Panc1 (cell line): ENCODE results near the gene TAB3. TPM values are rescaled to one million over a fixed set of nuclear protein-coding genes. Genes with fewer than 3 reads are reported as not detected.

ENCODE experiments used
- ATAC-seq: fragments of 200-7000 bp; cut with Tn5 transposase; 2 replicates; pipeline ENCODE4 v1.9.1; 2020; ENCODE audit warnings: mild to moderate bottlenecking, moderate library complexity
- BruUV-seq: library from RNA; stranded (reverse); fragments of 400-500 nt; replicated peaks from 2 replicates; lab custom pipeline; 2021; lab: Mats Ljungman, UMichigan
- CTCF ChIA-PET: fragments of 300-600 bp; sonication (Branson Sonifier 250); formaldehyde crosslinking; loops from one replicate; lab custom pipeline; 2022; ENCODE audit warnings: antibody characterized with exemption; lab: Charles Lee
- POLR2A ChIA-PET: fragments of 300-600 bp; sonication (Branson Sonifier 250); formaldehyde crosslinking; loops from one replicate; lab custom pipeline; 2022; ENCODE audit warnings: antibody characterized with exemption; lab: Charles Lee
- DNase-seq: peaks from one replicate; pipeline ENCODE4 v3.0.0-alpha.2; 2010; ENCODE audit warnings: low read depth, low spot score
- H3K27ac ChIP-seq: 2 replicates; pipeline ENCODE4 v1.5.1; 2011; ENCODE audit warnings: mild to moderate bottlenecking, low read length, inconsistent platforms
- H3K27me3 ChIP-seq: fragments of 200-500 bp; sonication (Bioruptor generic); 2 replicates; pipeline ENCODE4 v1.6.0; 2014; ENCODE audit warnings: low read length, inconsistent platforms; ENCODE audit not compliant: control insufficient read depth, insufficient read depth
- H3K36me3 ChIP-seq: fragments of 200-500 bp; sonication (Bioruptor generic); 2 replicates; pipeline ENCODE4 v1.5.1; 2014; ENCODE audit warnings: inconsistent platforms, mild to moderate bottlenecking, low read length, moderate library complexity; ENCODE audit not compliant: control insufficient read depth, insufficient read depth
- H3K4me1 ChIP-seq: 2 replicates; pipeline ENCODE4 v1.5.1; 2011; ENCODE audit warnings: inconsistent platforms, mild to moderate bottlenecking, low read length, moderate library complexity; ENCODE audit not compliant: control insufficient read depth, insufficient read depth
- H3K4me3 ChIP-seq, 2 experiments: 2 replicates each; pipeline ENCODE4 v1.5.1; 2011 to 2012; ENCODE audit warnings: low read depth in 2 of 2, low read length in 2 of 2, mild to moderate bottlenecking in 2 of 2, inconsistent platforms in 1 of 2, moderate library complexity in 1 of 2
- H3K9me3 ChIP-seq: fragments of 200-500 bp; sonication (Bioruptor generic); 2 replicates; pipeline ENCODE4 v1.5.1; 2014; ENCODE audit warnings: low read depth, mild to moderate bottlenecking, inconsistent platforms, low read length, moderate library complexity; ENCODE audit not compliant: control insufficient read depth, insufficient read depth
- POLR2AphosphoS5 ChIP-seq: IDR thresholded peaks from 2 replicates; pipeline ENCODE4 v1.6.1; 2012; ENCODE audit warnings: mild to moderate bottlenecking, low read depth, low read length, moderate library complexity
- SIN3A ChIP-seq: IDR thresholded peaks from 2 replicates; pipeline ENCODE4 v1.6.1; 2012; ENCODE audit warnings: low read depth, mild to moderate bottlenecking, low read length, moderate library complexity, borderline replicate concordance; ENCODE audit not compliant: insufficient read depth
- TCF7L2 ChIP-seq: IDR thresholded peaks from 2 replicates; pipeline ENCODE4 v1.6.1; 2011; ENCODE audit warnings: mild to moderate bottlenecking, low read depth, low read length, inconsistent platforms
- in situ Hi-C: cut with HindIII; loops from 2 replicates; pipeline ENCODE4 v1.10.0; 2016; ENCODE audit warnings: low sequenced_read_pairs, low pct_unique_long_range_greater_than_20kb
- intact Hi-C: fragments of 100-400 bp; cut with micrococcal nuclease; formaldehyde crosslinking; loops from one replicate; pipeline ENCODE4 v1.10.0; 2022; ENCODE audit not compliant: unreplicated experiment
- total RNA-seq: library from RNA; stranded (reverse); gene quantifications from one replicate; pipeline ENCODE4 v1.2.1, GENCODE V29; 2021; ENCODE audit not compliant: unreplicated experiment
- TF ChIP-seq, protein P1 (sequence below), 2 experiments: IDR thresholded peaks; 2 replicates each; pipeline ENCODE4 v1.6.1; 2011 to 2012; ENCODE audit warnings: low read depth in 2 of 2, control low read depth in 1 of 2, low read length in 1 of 2, mild to moderate bottlenecking in 1 of 2, moderate library complexity in 1 of 2; ENCODE audit not compliant: insufficient read depth in 1 of 2
- TF ChIP-seq, protein P2 (sequence below): fragments of 450-650 bp; IDR thresholded peaks from 2 replicates; pipeline ENCODE4 v1.5.1; 2017; ENCODE audit warnings: mild to moderate bottlenecking

TAB3 gene
- total RNA-seq, 1 experiment from 2014 or later = 7.7 TPM

DNA sequence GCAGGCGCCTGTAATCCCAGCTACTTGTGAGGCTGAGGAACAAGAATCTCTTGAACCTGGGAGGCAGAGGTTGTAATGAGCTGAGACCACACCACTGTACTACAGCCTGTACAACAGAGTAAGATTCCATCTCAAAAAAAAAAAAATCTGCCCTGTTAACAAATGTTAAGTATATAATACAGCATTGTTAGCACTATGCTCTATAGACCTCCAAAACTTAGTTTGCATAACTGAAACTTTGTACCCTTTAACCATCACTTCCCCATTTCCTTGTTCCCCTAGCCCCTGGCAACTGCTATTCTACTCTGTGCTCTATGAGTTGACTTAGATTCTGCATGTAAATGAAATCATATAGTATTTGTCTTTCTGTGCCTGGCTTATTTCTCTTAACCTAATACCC, 76.7 kb downstream of the TAB3 start:
- TF ChIP-seq SIN3A = no peak
- TF ChIP-seq POLR2AphosphoS5 = no peak
- TF ChIP-seq, protein P1, sequence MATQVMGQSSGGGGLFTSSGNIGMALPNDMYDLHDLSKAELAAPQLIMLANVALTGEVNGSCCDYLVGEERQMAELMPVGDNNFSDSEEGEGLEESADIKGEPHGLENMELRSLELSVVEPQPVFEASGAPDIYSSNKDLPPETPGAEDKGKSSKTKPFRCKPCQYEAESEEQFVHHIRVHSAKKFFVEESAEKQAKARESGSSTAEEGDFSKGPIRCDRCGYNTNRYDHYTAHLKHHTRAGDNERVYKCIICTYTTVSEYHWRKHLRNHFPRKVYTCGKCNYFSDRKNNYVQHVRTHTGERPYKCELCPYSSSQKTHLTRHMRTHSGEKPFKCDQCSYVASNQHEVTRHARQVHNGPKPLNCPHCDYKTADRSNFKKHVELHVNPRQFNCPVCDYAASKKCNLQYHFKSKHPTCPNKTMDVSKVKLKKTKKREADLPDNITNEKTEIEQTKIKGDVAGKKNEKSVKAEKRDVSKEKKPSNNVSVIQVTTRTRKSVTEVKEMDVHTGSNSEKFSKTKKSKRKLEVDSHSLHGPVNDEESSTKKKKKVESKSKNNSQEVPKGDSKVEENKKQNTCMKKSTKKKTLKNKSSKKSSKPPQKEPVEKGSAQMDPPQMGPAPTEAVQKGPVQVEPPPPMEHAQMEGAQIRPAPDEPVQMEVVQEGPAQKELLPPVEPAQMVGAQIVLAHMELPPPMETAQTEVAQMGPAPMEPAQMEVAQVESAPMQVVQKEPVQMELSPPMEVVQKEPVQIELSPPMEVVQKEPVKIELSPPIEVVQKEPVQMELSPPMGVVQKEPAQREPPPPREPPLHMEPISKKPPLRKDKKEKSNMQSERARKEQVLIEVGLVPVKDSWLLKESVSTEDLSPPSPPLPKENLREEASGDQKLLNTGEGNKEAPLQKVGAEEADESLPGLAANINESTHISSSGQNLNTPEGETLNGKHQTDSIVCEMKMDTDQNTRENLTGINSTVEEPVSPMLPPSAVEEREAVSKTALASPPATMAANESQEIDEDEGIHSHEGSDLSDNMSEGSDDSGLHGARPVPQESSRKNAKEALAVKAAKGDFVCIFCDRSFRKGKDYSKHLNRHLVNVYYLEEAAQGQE (IDR thresholded peaks at IDR 0.05; ENCODE audit: insufficient read depth in 1 of 2, low read depth in 2 of 2, low read length in 1 of 2) = no peak
- TF ChIP-seq, protein P2, sequence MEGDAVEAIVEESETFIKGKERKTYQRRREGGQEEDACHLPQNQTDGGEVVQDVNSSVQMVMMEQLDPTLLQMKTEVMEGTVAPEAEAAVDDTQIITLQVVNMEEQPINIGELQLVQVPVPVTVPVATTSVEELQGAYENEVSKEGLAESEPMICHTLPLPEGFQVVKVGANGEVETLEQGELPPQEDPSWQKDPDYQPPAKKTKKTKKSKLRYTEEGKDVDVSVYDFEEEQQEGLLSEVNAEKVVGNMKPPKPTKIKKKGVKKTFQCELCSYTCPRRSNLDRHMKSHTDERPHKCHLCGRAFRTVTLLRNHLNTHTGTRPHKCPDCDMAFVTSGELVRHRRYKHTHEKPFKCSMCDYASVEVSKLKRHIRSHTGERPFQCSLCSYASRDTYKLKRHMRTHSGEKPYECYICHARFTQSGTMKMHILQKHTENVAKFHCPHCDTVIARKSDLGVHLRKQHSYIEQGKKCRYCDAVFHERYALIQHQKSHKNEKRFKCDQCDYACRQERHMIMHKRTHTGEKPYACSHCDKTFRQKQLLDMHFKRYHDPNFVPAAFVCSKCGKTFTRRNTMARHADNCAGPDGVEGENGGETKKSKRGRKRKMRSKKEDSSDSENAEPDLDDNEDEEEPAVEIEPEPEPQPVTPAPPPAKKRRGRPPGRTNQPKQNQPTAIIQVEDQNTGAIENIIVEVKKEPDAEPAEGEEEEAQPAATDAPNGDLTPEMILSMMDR = no peak
- TF ChIP-seq TCF7L2 = no peak
- ChIA-PET CTCF (no interaction called here), POLR2A (no interaction called here)
- no peak for ATAC-seq
- H3K27me3 ChIP-seq = no peaks in the 10 kb centered on the region
- no peak overlapping the region for H3K4me3 ChIP-seq
- in situ Hi-C loops = no loop called here
- intact Hi-C loops = no loop called here
- no peaks in the 10 kb centered on the region for H3K36me3 ChIP-seq
- no peak overlapping the region for H3K27ac ChIP-seq
- no peaks in the 10 kb centered on the region for H3K4me1 ChIP-seq
- no peak for DNase-seq
- H3K9me3 ChIP-seq = no peaks in the 10 kb centered on the region
- no TSS peak for BruUV-seq

GRCh38 chrX:30806187-30806728, 82.8 kb downstream of the TAB3 start:
- H3K4me1 ChIP-seq = no peaks in the 10 kb centered on the region
- in situ Hi-C loops = no loop called here
- no peaks in the 10 kb centered on the region for H3K36me3 ChIP-seq
- ChIA-PET POLR2A (no interaction called here), CTCF (no interaction called here)
- ATAC-seq (no peak), DNase-seq (no peak)
- no peak for TF ChIP-seq POLR2AphosphoS5
- no peak for TF ChIP-seq TCF7L2
- TF ChIP-seq, protein P2 = no peak
- no peak for TF ChIP-seq SIN3A
- TF ChIP-seq, protein P1 (IDR thresholded peaks at IDR 0.05; ENCODE audit: insufficient read depth in 1 of 2, low read depth in 2 of 2, low read length in 1 of 2) = no peak
- H3K27me3 ChIP-seq = no peaks in the 10 kb centered on the region
- H3K9me3 ChIP-seq = no peaks in the 10 kb centered on the region
- H3K27ac ChIP-seq = no peak overlapping the region
- H3K4me3 ChIP-seq = no peak overlapping the region
- intact Hi-C loops = no loop called here
- no TSS peak for BruUV-seq
